KG1 (cell line): ENCODE data around the gene SPARC.

ENCODE experiments used
- DNase-seq: peaks from one replicate; lab custom pipeline; 2025; lab: John Stamatoyannopoulos, UW

SPARC gene

GRCh38 chr5:151659001-151659754, 27.5 kb downstream of the SPARC start:
- peak; percentile 2 for DNase-seq

- DNase-seq = no peak
Measured at GRCh38 chr5:151657114-151657513, 29.6 kb downstream of the SPARC start.

GRCh38 chr5:151656311-151656710, 30.4 kb downstream of the SPARC start:
- no peak for DNase-seq

GRCh38 chr5:151651997-151652645, 34.6 kb downstream of the SPARC start:
- DNase-seq = peak; percentile 3

- no peak for DNase-seq
Measured at GRCh38 chr5:151648988-151649387, 37.7 kb downstream of the SPARC start.

GRCh38 chr5:151648089-151648488, 38.6 kb downstream of the SPARC start:
- DNase-seq = no peak

GRCh38 chr5:151647320-151647861, 39.3 kb downstream of the SPARC start:
- no peak for DNase-seq

GRCh38 chr5:151646334-151646733, 40.4 kb downstream of the SPARC start:
- no peak for DNase-seq

GRCh38 chr5:151643388-151643787, 43.3 kb downstream of the SPARC start:
- no peak for DNase-seq

GRCh38 chr5:151642472-151643140, 44.1 kb downstream of the SPARC start:
- DNase-seq = no peak

- no peak for DNase-seq
Measured at GRCh38 chr5:151638619-151639018, 48.1 kb downstream of the SPARC start.

GRCh38 chr5:151637676-151638075, 49.0 kb downstream of the SPARC start:
- no peak for DNase-seq

- no peak for DNase-seq
Measured at GRCh38 chr5:151633892-151634291, 52.8 kb downstream of the SPARC start.

GRCh38 chr5:151632941-151633340, 53.8 kb downstream of the SPARC start:
- no peak for DNase-seq

GRCh38 chr5:151632524-151632923, 54.2 kb downstream of the SPARC start:
- no peak for DNase-seq

- no peak for DNase-seq
Measured at GRCh38 chr5:151631941-151632340, 54.8 kb downstream of the SPARC start.

- no peak for DNase-seq
Measured at GRCh38 chr5:151630088-151630487, 56.6 kb downstream of the SPARC start.

- DNase-seq = no peak
Measured at GRCh38 chr5:151628112-151628823, 58.4 kb downstream of the SPARC start.

- no peak for DNase-seq
Measured at GRCh38 chr5:151627650-151628049, 59.1 kb downstream of the SPARC start.

- DNase-seq = no peak
Measured at GRCh38 chr5:151625285-151625684, 61.4 kb downstream of the SPARC start.

- no peak for DNase-seq
Measured at GRCh38 chr5:151624476-151624875, 62.2 kb downstream of the SPARC start.
